C4-2B (cell line): ENCODE measurements around the gene FLNC.

Source experiments
- CTCF ChIP-seq: fragments of 450-650 bp; conservative IDR thresholded peaks from 2 replicates; pipeline ENCODE4 v1.5.1; 2017; ENCODE audit warnings: mild to moderate bottlenecking
- ZFX ChIP-seq: fragments of 450-650 bp; IDR thresholded peaks from 2 replicates; pipeline ENCODE4 v1.6.1; 2017

- TF ChIP-seq CTCF (no peak), ZFX (no peak)
These were observed 15.7 kb upstream of the FLNC start for GRCh38 chr7:128814499-128814898.
